H9 (cell line): ENCODE data around the gene SRP68. TPM values are rescaled to one million over a fixed set of nuclear protein-coding genes. Genes with fewer than 3 reads are reported as not detected.

ENCODE experiments used
- DNase-seq: peaks from one replicate; pipeline ENCODE4 v3.0.0-alpha.2; 2017
- H2AFZ ChIP-seq: one replicate; pipeline ENCODE4 v1.6.1; 2013; ENCODE audit warnings: mild to moderate bottlenecking, low read length, control low read depth, moderate library complexity
- H2AK5ac ChIP-seq: 2 replicates; pipeline ENCODE4 v1.6.1; 2013; ENCODE audit warnings: low read length, control low read depth, mixed read lengths; ENCODE audit not compliant: insufficient read length
- H2BK120ac ChIP-seq: one replicate; pipeline ENCODE4 v1.6.1; 2013; ENCODE audit warnings: low read depth, mild to moderate bottlenecking, low read length, control low read depth, inconsistent platforms; ENCODE audit not compliant: poor library complexity, severe bottlenecking
- H2BK12ac ChIP-seq: 2 replicates; pipeline ENCODE4 v1.6.1; 2013; ENCODE audit warnings: low read length, control low read depth, mixed read lengths, low read depth; ENCODE audit not compliant: insufficient read length
- H2BK15ac ChIP-seq: 2 replicates; pipeline ENCODE4 v1.6.1; 2013; ENCODE audit warnings: low read depth, low read length, control low read depth
- H2BK20ac ChIP-seq: one replicate; pipeline ENCODE4 v1.6.1; 2013; ENCODE audit warnings: low read depth, mild to moderate bottlenecking, low read length, control low read depth, inconsistent platforms; ENCODE audit not compliant: poor library complexity, severe bottlenecking
- H2BK5ac ChIP-seq: 2 replicates; pipeline ENCODE4 v1.6.1; 2013; ENCODE audit warnings: low read length, control low read depth, mixed read lengths; ENCODE audit not compliant: insufficient read length
- H3K14ac ChIP-seq: 2 replicates; pipeline ENCODE4 v1.6.1; 2013; ENCODE audit warnings: low read length, control low read depth; ENCODE audit not compliant: insufficient read depth
- H3K18ac ChIP-seq: 2 replicates; pipeline ENCODE4 v1.6.1; 2013; ENCODE audit warnings: low read depth, mild to moderate bottlenecking, mixed read lengths, low read length, control low read depth; ENCODE audit not compliant: insufficient read length
- H3K23ac ChIP-seq: 2 replicates; pipeline ENCODE4 v1.6.1; 2013; ENCODE audit warnings: low read length, control low read depth, mixed read lengths, low read depth; ENCODE audit not compliant: insufficient read length
- H3K23me2 ChIP-seq: 2 replicates; pipeline ENCODE4 v1.6.1; 2013; ENCODE audit warnings: low read depth, mild to moderate bottlenecking, mixed read lengths, low read length, control low read depth; ENCODE audit not compliant: insufficient read length, poor library complexity, severe bottlenecking
- H3K27ac ChIP-seq: 2 replicates; pipeline ENCODE4 v1.5.1; 2013; ENCODE audit warnings: low read length, control low read depth, mixed read lengths, low read depth; ENCODE audit not compliant: insufficient read length
- H3K27me3 ChIP-seq: 2 replicates; pipeline ENCODE4 v1.6.1; 2013; ENCODE audit warnings: low read length, control low read depth, inconsistent platforms; ENCODE audit not compliant: insufficient read depth
- H3K4ac ChIP-seq: 2 replicates; pipeline ENCODE4 v1.6.1; 2013; ENCODE audit warnings: low read depth, mild to moderate bottlenecking, control low read depth, inconsistent platforms, low read length, moderate library complexity
- H3K4me1 ChIP-seq: 2 replicates; pipeline ENCODE4 v1.6.1; 2013; ENCODE audit warnings: low read length, control low read depth, inconsistent platforms; ENCODE audit not compliant: insufficient read depth
- H3K4me2 ChIP-seq: 2 replicates; pipeline ENCODE4 v1.6.1; 2013; ENCODE audit warnings: low read length, control low read depth, mixed read lengths; ENCODE audit not compliant: insufficient read length, insufficient read depth
- H3K56ac ChIP-seq: 2 replicates; pipeline ENCODE4 v1.6.1; 2013; ENCODE audit warnings: low read depth, mild to moderate bottlenecking, mixed read lengths, low read length, control low read depth; ENCODE audit not compliant: insufficient read length
- H3K79me1 ChIP-seq: 2 replicates; pipeline ENCODE4 v1.6.1; 2013; ENCODE audit warnings: low read depth, mild to moderate bottlenecking, moderate library complexity, low read length, control low read depth, inconsistent platforms; ENCODE audit not compliant: insufficient read depth, poor library complexity, severe bottlenecking
- H3K79me2 ChIP-seq: 2 replicates; pipeline ENCODE4 v1.6.1; 2013; ENCODE audit warnings: low read length, control low read depth, inconsistent platforms; ENCODE audit not compliant: insufficient read depth
- H3K9ac ChIP-seq: 2 replicates; pipeline ENCODE4 v1.6.1; 2013; ENCODE audit warnings: low read length, control low read depth, mixed read lengths; ENCODE audit not compliant: insufficient read length; ENCODE audit errors: extremely low read depth
- H3K9me3 ChIP-seq: one replicate; pipeline ENCODE4 v1.6.1; 2013; ENCODE audit warnings: low read depth, low read length, inconsistent platforms; ENCODE audit not compliant: control insufficient read depth
- H3T11ph ChIP-seq: one replicate; pipeline ENCODE4 v1.6.1; 2013; ENCODE audit warnings: mild to moderate bottlenecking, low read length, control low read depth, inconsistent platforms
- H4K20me1 ChIP-seq: one replicate; pipeline ENCODE4 v1.6.1; 2013; ENCODE audit not compliant: control insufficient read depth, insufficient read length, insufficient read depth
- H4K5ac ChIP-seq: 2 replicates; pipeline ENCODE4 v1.6.1; 2013; ENCODE audit warnings: low read depth, mild to moderate bottlenecking, mixed read lengths, low read length, control low read depth; ENCODE audit not compliant: insufficient read length
- H4K8ac ChIP-seq: replicated peaks from 2 replicates; pipeline ENCODE4 v1.6.1; 2013; ENCODE audit warnings: low read length, control low read depth, mixed read lengths, low read depth; ENCODE audit not compliant: insufficient read length
- H4K91ac ChIP-seq: 2 replicates; pipeline ENCODE4 v1.6.1; 2013; ENCODE audit warnings: low read depth, mild to moderate bottlenecking, moderate library complexity, mixed read lengths, low read length, control low read depth; ENCODE audit not compliant: insufficient read length
- H3K27ac Mint-ChIP-seq, 3 experiments: 2 replicates in 2 of 3; 3 replicates in 1 of 3; pipeline ENCODE4 v1.8.0; 2020 to 2021; ENCODE audit warnings: mixed read lengths in 3 of 3, mild to moderate bottlenecking in 1 of 3, moderate library complexity in 1 of 3
- H3K27me3 Mint-ChIP-seq: 2 replicates; pipeline ENCODE4 v1.8.0; 2021; ENCODE audit warnings: low read depth, mild to moderate bottlenecking, moderate library complexity, mixed read lengths
- H3K36me3 Mint-ChIP-seq, 3 experiments: 2 replicates in 2 of 3; 3 replicates in 1 of 3; pipeline ENCODE4 v1.8.0; 2020 to 2021; ENCODE audit warnings: low read depth in 3 of 3, mixed read lengths in 3 of 3; ENCODE audit not compliant: insufficient read depth in 1 of 3
- H3K4me1 Mint-ChIP-seq, 2 experiments: 2 replicates each; pipeline ENCODE4 v1.8.0; 2020; ENCODE audit warnings: mixed read lengths in 2 of 2
- H3K4me3 Mint-ChIP-seq, 2 experiments: 2 replicates in 1 of 2; 3 replicates in 1 of 2; pipeline ENCODE4 v1.8.0; 2020 to 2021; ENCODE audit warnings: mild to moderate bottlenecking in 2 of 2, mixed read lengths in 2 of 2, moderate library complexity in 1 of 2
- H3K9me3 Mint-ChIP-seq, 2 experiments: 2 replicates in 1 of 2; 3 replicates in 1 of 2; pipeline ENCODE4 v1.8.0; 2020; ENCODE audit warnings: mild to moderate bottlenecking in 2 of 2, mixed read lengths in 2 of 2, moderate library complexity in 1 of 2
- CTCF ChIP-seq: fragments of 200-600 bp; sonication (generic); conservative IDR thresholded peaks from 3 replicates; pipeline ENCODE4 v1.8.0; 2021; ENCODE audit warnings: antibody characterized with exemption, mild to moderate bottlenecking
- WGBS: extraction: QIAGEN DNeasy Blood & Tissue Kit; methylation state at CpG from one replicate; pipeline ENCODE4 v1.1.7; 2013; ENCODE audit warnings: missing lambda C conversion rate, low lambda C conversion rate, mixed read lengths; ENCODE audit not compliant: insufficient read length; ENCODE audit errors: extremely low coverage; 5-methylcytosine and 5-hydroxymethylcytosine counted together
- total RNA-seq: library from RNA; stranded (reverse); gene quantifications from 2 replicates; pipeline ENCODE4 v1.2.1, GENCODE V29; 2021

Gene SRP68
- total RNA-seq, 1 experiment from 2014 or later: 86.1 TPM

- Histone ChIP-seq H3K23me2 (no peaks in the 10 kb centered on the region), H4K8ac (no peak overlapping the region), H4K5ac (no peak overlapping the region), H4K91ac (no peak overlapping the region), H2AK5ac (no peak overlapping the region), H3K27me3 (no peaks in the 10 kb centered on the region), H2BK20ac (no peak overlapping the region), H3K4me1 (no peaks in the 10 kb centered on the region), H3K23ac (no peak overlapping the region), H4K20me1 (no peaks in the 10 kb centered on the region), H3K79me1 (no peaks in the 10 kb centered on the region), H2AFZ (no peak overlapping the region), H3T11ph (no peak overlapping the region), H3K56ac (no peak overlapping the region), H3K9me3 (no peaks in the 10 kb centered on the region), H2BK120ac (no peak overlapping the region), H3K14ac (no peak overlapping the region), H3K9ac (no peak overlapping the region), H3K27ac (no peak overlapping the region), H3K18ac (no peak overlapping the region), H3K4me2 (no peak overlapping the region), H2BK15ac (no peak overlapping the region), H2BK12ac (no peak overlapping the region), H3K79me2 (no peaks in the 10 kb centered on the region), H2BK5ac (no peak overlapping the region), H3K4ac (no peak overlapping the region)
- peaks cover 0 to 4% of the 10 kb centered on the region in 2 experiments; a peak in 3 of 4 replicates for H3K4me1 Mint-ChIP-seq
- H3K4me3 Mint-ChIP-seq: no peak overlapping the region
- H3K9me3 Mint-ChIP-seq: no peaks in the 10 kb centered on the region
- H3K27me3 Mint-ChIP-seq: peaks cover 5% of the 10 kb centered on the region; the same call in 1 of the 2 replicates
- no peak for DNase-seq
- WGBS: no CpG with 5 or more reads among the region's 24 CpGs
- TF ChIP-seq CTCF: no peak
- no peak overlapping the region for H3K27ac Mint-ChIP-seq
- H3K36me3 Mint-ChIP-seq: no peaks in the 10 kb centered on the region
Observed at GRCh38 chr17:76022285-76022684, 50.0 kb downstream of the SRP68 start.
